GM18873 (cell line): ENCODE results near the gene ZDHHC14.
"Not testable (repeated sequence)": the region's sequence is repeated elsewhere in the genome, so short reads cannot be mapped to it uniquely, and the experiment has no call there.

Experiments used
- ATAC-seq: cut with Tn5 transposase; IDR thresholded peaks from one replicate; pipeline ENCODE4 v1.9.1; 2021; ENCODE audit warnings: mild to moderate bottlenecking, moderate library complexity, moderate number of reproducible peaks; ENCODE audit not compliant: unreplicated experiment, low FRiP score

Gene ZDHHC14

DNA sequence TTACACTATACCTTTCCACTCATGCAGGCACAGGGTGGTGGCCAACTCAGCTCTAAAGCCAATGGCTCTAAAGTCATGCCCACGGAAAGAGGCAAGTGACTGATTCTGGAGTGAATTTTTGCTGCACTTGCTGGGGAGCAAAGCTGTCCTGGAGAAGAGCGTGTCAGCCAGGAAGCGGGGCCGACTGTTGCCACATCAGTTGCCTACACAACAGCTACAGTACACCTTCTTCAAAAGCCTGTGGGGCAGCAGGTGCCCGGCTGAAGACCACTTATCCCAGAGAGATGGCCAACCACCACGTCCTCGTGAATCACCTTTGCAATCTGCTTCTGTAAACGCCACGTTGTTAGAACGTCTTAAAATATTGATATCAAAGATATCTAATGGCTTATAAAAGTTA is 179.1 kb downstream of the ZDHHC14 start:
- ATAC-seq: not testable (repeated sequence)

GRCh38 chr6:157560691-157561413 is 179.9 kb downstream of the ZDHHC14 start:
- ATAC-seq: no peak

- peak; percentile 21 for ATAC-seq
Observed at GRCh38 chr6:157561414-157561790, 180.4 kb downstream of the ZDHHC14 start.

DNA sequence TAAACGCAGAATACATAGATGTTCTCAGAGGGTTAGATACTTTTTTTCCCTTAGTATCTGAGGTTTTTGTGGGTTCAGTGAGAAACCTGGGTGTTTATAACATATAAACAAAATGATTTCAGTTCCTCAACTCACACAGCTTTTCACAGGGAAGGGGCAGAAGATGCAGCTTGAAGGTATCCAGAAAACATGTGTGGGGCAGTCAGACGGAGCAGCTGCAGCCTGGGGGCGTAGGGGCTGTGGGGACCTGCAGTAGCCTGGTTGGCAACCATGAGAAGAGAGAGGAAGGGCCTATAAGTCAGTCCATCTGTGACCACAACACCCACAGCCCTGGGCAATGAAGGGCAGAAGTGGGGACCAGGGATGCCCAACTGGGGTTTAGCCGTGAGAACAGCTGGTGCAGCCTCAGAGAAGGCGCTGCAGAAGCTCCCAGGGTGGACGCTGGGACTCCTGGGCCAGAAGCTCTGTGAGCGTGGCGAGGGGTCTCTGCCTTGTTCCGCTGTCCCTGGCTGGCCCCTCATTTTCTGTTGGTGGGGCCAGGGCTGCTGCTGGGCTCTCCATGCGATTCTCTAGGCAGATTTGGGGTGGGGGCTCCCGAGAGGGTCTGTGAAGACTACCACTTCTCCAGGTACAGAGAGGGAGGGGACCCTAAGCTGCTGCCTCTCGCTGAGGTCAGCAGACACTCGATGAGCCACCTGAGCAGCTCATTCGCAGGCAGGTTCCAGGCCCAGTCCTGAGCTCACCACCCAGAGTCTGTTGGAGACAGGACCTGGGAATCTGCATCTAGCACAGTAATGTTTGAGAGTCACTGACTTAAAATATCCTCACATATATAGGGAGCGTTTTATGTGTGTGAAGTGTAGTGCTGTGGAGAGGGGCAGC is 181.2 kb downstream of the ZDHHC14 start:
- peak; percentile 30 for ATAC-seq

- no peak for ATAC-seq
Observed at GRCh38 chr6:157562997-157563396, 182.0 kb downstream of the ZDHHC14 start.

- peak; percentile 77 for ATAC-seq
Observed at GRCh38 chr6:157563611-157564284, 182.8 kb downstream of the ZDHHC14 start.

DNA sequence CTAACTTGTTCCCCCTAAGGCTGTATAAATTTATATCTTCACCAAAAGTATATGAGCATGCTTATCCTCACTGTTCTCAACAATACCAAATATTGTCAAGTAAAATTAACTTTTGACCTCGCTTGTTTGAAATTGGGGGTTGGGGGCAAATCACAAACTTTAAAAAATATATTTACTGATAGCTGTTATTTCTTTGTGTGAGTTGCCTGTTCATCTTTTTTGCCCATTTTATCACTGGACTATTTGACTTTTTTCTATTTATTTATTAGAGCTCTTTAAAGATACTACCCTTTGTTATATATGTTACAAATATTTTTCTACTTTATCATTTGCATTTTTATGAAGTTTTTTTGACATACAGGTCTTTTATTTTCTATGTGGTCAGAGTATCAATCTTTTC is 187.7 kb downstream of the ZDHHC14 start:
- ATAC-seq: no peak

DNA sequence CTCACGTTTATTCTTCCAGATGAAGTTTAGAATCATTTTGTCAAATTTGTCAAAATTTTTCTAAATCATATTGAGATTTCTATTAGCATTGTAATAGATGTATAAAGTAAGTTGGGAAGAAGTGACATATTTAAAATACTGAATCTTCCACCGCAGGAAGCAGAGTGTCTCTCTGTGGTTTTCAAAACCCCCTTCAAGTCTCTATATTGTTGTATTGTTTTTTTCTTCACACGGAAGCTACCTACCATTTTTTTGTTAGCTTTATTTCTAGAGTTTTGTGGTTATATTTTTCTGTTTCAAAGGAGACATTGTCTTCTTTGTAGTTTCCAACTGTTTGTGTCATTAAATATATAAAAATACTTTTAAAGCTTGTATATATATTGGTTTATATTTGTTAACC is 188.6 kb downstream of the ZDHHC14 start:
- no peak for ATAC-seq

- no peak for ATAC-seq
Observed at GRCh38 chr6:157570104-157570503, 189.1 kb downstream of the ZDHHC14 start.

GRCh38 chr6:157570752-157571151 is 189.8 kb downstream of the ZDHHC14 start:
- no peak for ATAC-seq

DNA sequence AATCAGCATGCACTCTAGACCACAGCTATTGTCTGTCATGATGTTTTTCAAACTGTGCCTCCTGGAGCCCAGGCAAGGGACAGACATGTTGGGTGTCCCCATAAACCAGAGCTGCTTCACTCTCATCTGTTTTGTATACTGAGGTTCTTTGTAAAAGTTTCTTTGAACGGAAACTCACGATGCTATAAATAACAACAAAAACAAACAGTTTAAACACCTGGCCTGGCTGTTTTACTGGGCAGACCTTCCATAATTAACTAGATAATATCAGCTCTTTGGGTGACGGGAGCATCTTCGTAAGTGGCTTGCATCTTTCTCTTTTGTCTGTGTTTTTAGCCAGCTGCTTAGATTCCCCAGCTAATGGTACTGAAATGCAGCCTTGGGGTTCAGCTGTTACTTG is 190.3 kb downstream of the ZDHHC14 start:
- ATAC-seq: peak; percentile 54

DNA sequence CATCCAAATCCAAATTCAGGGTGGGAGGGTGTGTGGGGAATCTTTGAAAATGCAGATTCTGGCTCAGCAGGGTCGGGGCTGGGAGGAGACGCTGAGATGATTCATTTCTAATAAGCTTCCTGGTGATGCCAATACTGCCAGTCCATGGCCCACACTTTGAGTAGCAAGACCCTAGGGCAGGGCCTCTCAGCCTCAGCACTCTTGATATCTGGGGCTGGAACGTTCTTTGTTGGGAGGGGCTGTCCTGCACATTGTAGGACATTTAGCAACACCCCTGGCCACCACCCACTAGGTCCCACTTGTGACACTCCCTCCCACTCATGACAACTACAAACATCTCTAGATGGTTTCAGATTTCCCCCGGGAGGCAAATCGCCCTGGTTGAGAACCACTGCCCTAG is 191.0 kb downstream of the ZDHHC14 start:
- no peak for ATAC-seq

- ATAC-seq: no peak
Observed at GRCh38 chr6:157574851-157575424, 193.9 kb downstream of the ZDHHC14 start.

DNA sequence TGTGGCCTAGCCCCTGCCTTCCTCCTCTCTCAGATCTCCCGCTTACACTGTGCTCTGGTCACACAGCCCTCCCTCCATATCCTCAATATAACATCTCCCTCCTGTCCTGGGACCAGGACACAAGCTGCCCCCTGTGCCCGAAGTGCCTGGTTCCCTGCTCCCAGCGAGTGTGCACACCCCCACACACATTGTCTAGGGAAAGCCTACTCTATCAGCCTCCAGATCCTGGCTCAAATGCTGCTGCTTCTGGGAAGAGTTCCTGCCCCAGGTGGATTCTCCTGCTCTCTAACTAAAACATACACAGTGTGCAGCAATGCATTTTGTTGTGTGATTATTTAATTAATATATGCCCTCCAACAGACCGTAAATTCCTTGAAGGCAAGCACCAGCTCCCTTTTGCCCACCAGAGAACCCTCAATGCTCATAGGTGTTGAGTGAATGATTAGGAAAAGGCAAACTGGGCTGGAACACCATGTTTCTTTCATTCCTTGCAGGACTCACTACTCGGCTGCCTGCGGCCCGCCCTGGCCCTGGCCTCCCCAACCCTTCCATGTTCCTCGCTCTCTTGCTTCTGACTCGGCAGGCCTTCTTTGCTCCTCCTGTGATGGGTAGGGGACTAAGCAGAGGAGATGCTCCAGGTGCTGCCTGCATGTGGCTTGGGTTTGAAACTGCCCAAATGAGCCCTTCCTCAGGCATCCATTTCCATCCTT is 194.6 kb downstream of the ZDHHC14 start:
- no peak for ATAC-seq

GRCh38 chr6:157576991-157577390 is 196.0 kb downstream of the ZDHHC14 start:
- not testable (repeated sequence) for ATAC-seq

GRCh38 chr6:157578527-157578926 is 197.5 kb downstream of the ZDHHC14 start:
- ATAC-seq: not testable (repeated sequence)

- no peak for ATAC-seq
Observed at GRCh38 chr6:157579467-157580031, 198.6 kb downstream of the ZDHHC14 start.

GRCh38 chr6:157584036-157584435 is 203.0 kb downstream of the ZDHHC14 start:
- ATAC-seq: no peak

- ATAC-seq: no peak
Observed at GRCh38 chr6:157585274-157586087, 204.5 kb downstream of the ZDHHC14 start.
